NCI-H524 (cell line): ENCODE data around the gene XIAP.
"Not testable (repeated sequence)": the region's sequence is repeated elsewhere in the genome, so short reads cannot be mapped to it uniquely, and the experiment has no call there.

ENCODE experiments used
- DNase-seq, 2 experiments: peaks; one replicate each; lab custom pipeline; 2025; lab: John Stamatoyannopoulos, UW

The XIAP gene

GRCh38 chrX:123876177-123876576, 16.3 kb downstream of the XIAP start:
- DNase-seq, result no peak

GRCh38 chrX:123876844-123877243, 17.0 kb downstream of the XIAP start:
- DNase-seq, result no peak

- no peak for DNase-seq
These were observed 18.4 kb downstream of the XIAP start for GRCh38 chrX:123878252-123878721.

GRCh38 chrX:123881330-123881729, 21.5 kb downstream of the XIAP start:
- DNase-seq, result no peak

GRCh38 chrX:123882391-123882790, 22.5 kb downstream of the XIAP start:
- no peak for DNase-seq

- DNase-seq, result peak in 1 of 2 experiments; percentile 54
These were observed 25.1 kb downstream of the XIAP start for GRCh38 chrX:123884809-123885408.

- no peak for DNase-seq
These were observed 39.8 kb downstream of the XIAP start for GRCh38 chrX:123899701-123900100.

- DNase-seq, result not testable (repeated sequence)
These were observed 43.4 kb downstream of the XIAP start for GRCh38 chrX:123903261-123903660.

GRCh38 chrX:123905332-123905731, 45.5 kb downstream of the XIAP start:
- no peak for DNase-seq

- DNase-seq, result no peak
These were observed 46.9 kb downstream of the XIAP start for GRCh38 chrX:123906557-123907316.

- DNase-seq, result no peak
These were observed 49.7 kb downstream of the XIAP start for GRCh38 chrX:123909523-123909922.

GRCh38 chrX:123917069-123917468, 57.2 kb downstream of the XIAP start:
- DNase-seq, result no peak

GRCh38 chrX:123918106-123918721, 58.4 kb downstream of the XIAP start:
- DNase-seq, result no peak

- DNase-seq, result no peak
These were observed 60.4 kb downstream of the XIAP start for GRCh38 chrX:123920105-123920785.

GRCh38 chrX:123923211-123923610, 63.4 kb downstream of the XIAP start:
- DNase-seq, result no peak

GRCh38 chrX:123924186-123924585, 64.3 kb downstream of the XIAP start:
- DNase-seq, result no peak

GRCh38 chrX:123927845-123928244, 68.0 kb downstream of the XIAP start:
- DNase-seq, result no peak

- DNase-seq, result not testable (repeated sequence)
These were observed 72.2 kb downstream of the XIAP start for GRCh38 chrX:123932055-123932454.

GRCh38 chrX:123943074-123943473, 83.2 kb downstream of the XIAP start:
- no peak for DNase-seq

GRCh38 chrX:123943488-123943887, 83.6 kb downstream of the XIAP start:
- DNase-seq, result no peak

GRCh38 chrX:123949846-123950245, 90.0 kb downstream of the XIAP start:
- no peak for DNase-seq

GRCh38 chrX:123959281-123960063, 99.6 kb downstream of the XIAP start:
- peak; percentile 22 to 58 for DNase-seq
